Thymus (tissue), 11 donors: ENCODE data around the gene LAMB1. TPM values are rescaled to one million over a fixed set of nuclear protein-coding genes. Genes with fewer than 3 reads are reported as not detected.

Source experiments
- DNase-seq, 9 donors: peaks; one replicate each; pipeline ENCODE4 v3.0.0-alpha.2; 2013; ENCODE audit warnings: low spot score in 9 of 9, low read depth in 6 of 9, missing footprints in 1 of 9
- H3K27ac ChIP-seq, 2 donors: one replicate each; pipeline ENCODE4 v1.5.1; 2013; ENCODE audit warnings: control low read depth in 1 of 2, low read depth in 1 of 2, low read length in 1 of 2, mild to moderate bottlenecking in 1 of 2, moderate library complexity in 1 of 2
- H3K27me3 ChIP-seq, 2 donors: one replicate each; pipeline ENCODE4 v1.5.1; 2013; ENCODE audit warnings: low read length in 1 of 2; ENCODE audit not compliant: control insufficient read depth in 2 of 2, insufficient read depth in 1 of 2
- H3K36me3 ChIP-seq, 2 donors: one replicate each; pipeline ENCODE4 v1.5.1; 2013; ENCODE audit warnings: low read length in 1 of 2, mild to moderate bottlenecking in 1 of 2, moderate library complexity in 1 of 2; ENCODE audit not compliant: control insufficient read depth in 2 of 2, insufficient read depth in 2 of 2
- H3K4me1 ChIP-seq, 2 donors: one replicate each; pipeline ENCODE4 v1.5.1; 2013; ENCODE audit warnings: low read length in 2 of 2; ENCODE audit not compliant: control insufficient read depth in 2 of 2, insufficient read depth in 2 of 2
- H3K4me3 ChIP-seq, 2 donors: one replicate each; pipeline ENCODE4 v1.5.1; 2013; ENCODE audit warnings: low read length in 2 of 2, control low read depth in 1 of 2, mild to moderate bottlenecking in 1 of 2
- H3K9me3 ChIP-seq, 2 donors: one replicate each; pipeline ENCODE4 v1.5.1; 2013; ENCODE audit warnings: low read length in 1 of 2, mild to moderate bottlenecking in 1 of 2; ENCODE audit not compliant: control insufficient read depth in 2 of 2, insufficient read depth in 1 of 2
- WGBS: extraction: QIAGEN DNeasy Blood & Tissue Kit; methylation state at CpG from one replicate; pipeline ENCODE4 v1.1.7; 2013; 5-methylcytosine and 5-hydroxymethylcytosine counted together
- polyA plus RNA-seq: library from polyadenylated mRNA; stranded (reverse); fragments of 200-250 nt; gene quantifications from one replicate; pipeline ENCODE4 v1.2.3, GENCODE V29; 2013
- total RNA-seq: library from RNA; stranded (reverse); fragments of 120-200 nt; gene quantifications from one replicate; pipeline ENCODE4 v1.2.4, GENCODE V29; 2013
- donor health status: healthy.

The LAMB1 gene
- total and polyA plus RNA-seq, 2 donors, result 33.4 to 251 TPM

DNA sequence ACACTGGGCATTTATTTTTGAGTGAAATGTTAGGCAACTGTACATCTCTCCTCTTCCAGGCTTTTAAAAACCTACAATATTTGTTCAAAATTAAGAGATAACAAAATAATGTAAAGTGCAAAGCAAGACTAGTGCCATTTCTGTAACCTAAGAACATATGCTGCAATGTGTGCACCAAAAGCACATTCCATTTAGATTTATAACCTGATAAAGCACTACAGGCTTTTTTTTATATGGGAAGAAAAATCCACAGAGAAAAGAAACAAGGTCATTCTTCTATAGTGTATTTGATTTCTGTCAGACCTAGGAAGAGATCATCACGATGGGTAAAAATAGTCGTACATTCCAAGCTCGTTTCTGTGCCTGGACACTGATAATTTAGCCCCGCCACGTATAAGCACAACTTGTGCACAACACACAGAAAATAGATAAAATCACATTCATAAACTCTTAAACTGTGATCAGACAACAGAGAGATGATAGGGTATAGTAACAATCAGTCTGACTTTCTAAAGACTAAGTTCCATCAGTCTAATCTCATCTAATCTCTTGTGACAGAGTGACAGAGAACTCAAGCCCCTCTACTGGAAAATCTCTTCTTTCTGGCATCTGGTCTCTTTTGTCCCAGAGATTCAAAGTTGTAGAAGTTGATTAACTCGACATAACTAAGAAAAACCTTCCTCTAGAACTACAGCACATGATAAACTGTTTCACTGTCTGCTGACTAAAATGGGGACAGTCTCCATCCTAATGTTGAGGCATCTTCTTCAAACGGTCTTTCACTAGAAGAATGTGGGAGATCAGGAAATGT, 6.7 kb downstream of the LAMB1 start:
- Histone ChIP-seq H3K36me3 (no peaks in the 10 kb centered on the region), H3K9me3 (no peaks in the 10 kb centered on the region), H3K4me3 (no peak overlapping the region), H3K27me3 (peaks cover 0 to 24% of the 10 kb centered on the region in 2 donors), H3K4me1 (peaks cover 0 to 5% of the 10 kb centered on the region in 2 donors), H3K27ac (no peak overlapping the region)
- WGBS, result 90% methylated on average over 7 of the region's 7 CpGs
- no peak for DNase-seq

DNA sequence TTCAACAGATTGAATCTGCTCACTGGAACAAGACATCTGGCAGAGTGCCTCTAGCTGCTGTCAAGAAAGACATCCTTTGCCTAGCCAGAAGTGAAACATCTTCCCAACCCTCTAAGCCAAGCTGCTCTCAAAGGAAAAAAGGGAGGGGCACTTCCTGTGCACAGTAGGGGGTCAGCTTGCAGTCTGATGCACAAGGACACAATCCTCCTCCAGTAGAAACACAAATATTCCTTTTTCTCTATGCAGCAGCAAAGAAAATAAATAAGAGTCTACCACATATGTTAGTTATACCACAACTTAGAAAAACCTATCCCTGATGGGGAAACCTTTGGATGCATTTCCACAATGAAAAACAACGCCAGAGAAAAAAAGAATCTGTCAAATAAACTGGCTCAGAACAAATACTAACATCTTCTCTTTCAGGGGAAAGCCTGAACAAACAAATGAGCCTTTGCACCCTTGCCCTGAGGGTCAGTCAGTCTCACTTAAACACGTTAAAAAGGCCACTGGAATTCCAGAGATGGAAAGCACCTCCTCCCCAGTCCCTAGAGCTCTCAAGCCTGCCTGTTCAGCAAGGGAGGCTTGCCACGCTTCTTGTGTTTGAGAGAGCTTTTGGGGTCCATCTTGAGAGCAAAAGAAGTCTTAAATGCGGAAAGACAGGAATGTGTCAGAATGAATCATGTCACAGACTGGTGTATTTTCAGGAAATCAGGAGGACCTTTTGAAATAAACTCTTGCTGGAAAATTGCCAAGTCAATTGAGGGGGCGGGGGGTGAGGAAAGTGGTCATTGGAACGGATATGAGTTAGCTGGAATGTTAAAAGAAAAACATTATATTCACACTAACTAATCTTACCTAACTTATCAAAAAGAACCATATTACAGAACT, 7.5 kb downstream of the LAMB1 start:
- peaks cover 0 to 16% of the 10 kb centered on the region in 2 donors for H3K27me3 ChIP-seq
- H3K36me3 ChIP-seq, result no peaks in the 10 kb centered on the region
- H3K4me1 ChIP-seq, result no peaks in the 10 kb centered on the region
- no peak for DNase-seq
- no peaks in the 10 kb centered on the region for H3K9me3 ChIP-seq
- peak overlapping the region in 1 of 2 donors; percentile 15 for H3K27ac ChIP-seq
- WGBS, result 69% methylated on average over 6 of the region's 6 CpGs
- H3K4me3 ChIP-seq, result no peak overlapping the region

DNA sequence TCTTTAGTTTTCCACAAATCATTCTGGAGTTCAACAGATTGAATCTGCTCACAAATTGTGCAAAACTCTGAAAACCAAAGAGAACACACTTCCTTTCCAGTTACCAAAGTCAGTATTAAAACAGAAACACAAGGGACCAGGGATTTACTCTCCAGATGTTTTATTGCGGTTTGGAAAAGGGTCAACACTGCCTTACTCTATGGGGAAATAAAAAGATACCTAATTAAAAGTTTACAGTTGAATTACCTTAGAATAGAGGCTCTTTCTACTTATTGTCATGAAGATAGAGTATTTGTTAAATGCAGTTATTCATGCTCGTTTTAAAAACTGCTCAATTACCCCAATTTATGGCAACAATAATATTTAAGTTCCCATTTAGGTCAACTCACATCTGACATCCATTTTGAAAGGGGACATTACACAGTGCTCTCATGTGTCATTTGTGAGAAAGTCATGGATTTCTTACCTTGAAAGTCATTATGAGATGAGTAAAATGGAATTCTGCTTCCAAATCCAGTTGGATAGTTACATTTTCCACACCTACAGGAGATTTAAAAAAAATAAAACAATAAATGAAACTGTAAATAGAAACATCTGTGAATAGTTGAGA, 8.4 kb downstream of the LAMB1 start:
- Histone ChIP-seq H3K4me1 (no peaks in the 10 kb centered on the region), H3K27ac (no peak overlapping the region), H3K4me3 (no peak overlapping the region), H3K27me3 (peaks cover 0 to 9% of the 10 kb centered on the region in 2 donors), H3K9me3 (no peaks in the 10 kb centered on the region), H3K36me3 (no peaks in the 10 kb centered on the region)
- DNase-seq, result no peak
- WGBS, result 89% methylated on average over 2 of the region's 2 CpGs

DNA sequence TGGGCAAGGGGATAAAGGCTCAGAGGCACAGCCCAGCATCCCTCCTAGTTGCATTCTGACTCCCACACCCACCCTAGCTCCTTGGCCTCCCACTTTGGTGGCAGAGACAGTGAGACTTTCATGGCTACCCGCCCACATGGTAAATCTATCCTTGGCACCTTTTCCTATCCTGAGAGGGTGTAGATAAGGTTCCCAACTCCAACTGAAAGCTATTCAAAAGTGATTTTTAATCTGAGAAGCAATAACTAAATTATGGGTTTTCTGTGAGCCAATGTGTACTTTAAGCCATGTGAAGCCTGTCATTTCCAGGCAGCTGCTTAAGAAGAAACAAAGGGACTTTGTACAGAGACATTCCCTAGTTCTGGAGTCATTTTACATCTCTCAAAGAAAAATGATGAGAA, 9.1 kb downstream of the LAMB1 start:
- H3K27ac ChIP-seq, result no peak overlapping the region
- DNase-seq, result no peak
- no peaks in the 10 kb centered on the region for H3K36me3 ChIP-seq
- H3K9me3 ChIP-seq, result no peaks in the 10 kb centered on the region
- no peaks in the 10 kb centered on the region for H3K4me1 ChIP-seq
- WGBS, result 98% methylated on average over 1 of the region's 1 CpG
- H3K27me3 ChIP-seq, result peaks cover 0 to 5% of the 10 kb centered on the region in 2 donors
- no peak overlapping the region for H3K4me3 ChIP-seq

DNA sequence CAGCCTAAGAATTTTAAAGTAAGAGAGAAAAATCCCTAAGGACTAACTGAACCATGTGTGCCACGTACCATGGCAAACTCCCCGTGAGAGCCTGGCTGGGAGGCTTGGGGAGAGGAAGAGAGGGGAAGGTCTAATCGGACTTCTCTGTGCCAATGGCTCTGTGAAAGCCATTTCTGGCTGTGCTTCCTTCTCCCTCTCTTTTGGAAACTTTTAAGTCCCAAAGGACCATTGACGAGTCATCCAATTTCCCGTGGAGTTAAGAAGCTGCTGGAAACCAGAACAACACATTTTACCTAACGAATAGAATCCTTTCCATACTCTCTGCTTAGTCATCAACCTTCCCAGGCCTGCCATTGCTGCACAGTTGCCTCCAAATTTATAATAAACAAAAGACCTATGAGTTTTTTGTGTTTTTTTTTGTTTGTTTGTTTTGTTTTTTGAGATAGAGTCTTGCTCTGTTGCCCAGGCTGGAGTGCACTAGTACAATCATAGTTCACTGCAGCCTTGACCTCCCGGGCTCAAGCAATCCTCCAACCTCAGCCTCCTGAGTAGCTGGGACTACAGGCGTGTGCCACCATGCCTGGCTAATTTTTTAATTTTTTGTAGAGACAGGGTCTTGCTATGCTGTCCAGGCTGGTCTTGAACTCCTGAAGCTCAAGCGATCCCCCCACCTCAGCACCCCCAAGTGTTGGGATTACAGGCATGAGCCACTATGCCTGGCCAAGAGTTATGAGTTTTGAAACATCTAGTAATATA, 13.2 kb downstream of the LAMB1 start:
- H3K9me3 ChIP-seq, result no peaks in the 10 kb centered on the region
- DNase-seq, result no peak
- 96% methylated on average over 9 of the region's 9 CpGs for WGBS
- no peaks in the 10 kb centered on the region for H3K36me3 ChIP-seq
- H3K4me3 ChIP-seq, result no peak overlapping the region
- no peak overlapping the region for H3K27ac ChIP-seq
- H3K27me3 ChIP-seq, result no peaks in the 10 kb centered on the region
- no peaks in the 10 kb centered on the region for H3K4me1 ChIP-seq

DNA sequence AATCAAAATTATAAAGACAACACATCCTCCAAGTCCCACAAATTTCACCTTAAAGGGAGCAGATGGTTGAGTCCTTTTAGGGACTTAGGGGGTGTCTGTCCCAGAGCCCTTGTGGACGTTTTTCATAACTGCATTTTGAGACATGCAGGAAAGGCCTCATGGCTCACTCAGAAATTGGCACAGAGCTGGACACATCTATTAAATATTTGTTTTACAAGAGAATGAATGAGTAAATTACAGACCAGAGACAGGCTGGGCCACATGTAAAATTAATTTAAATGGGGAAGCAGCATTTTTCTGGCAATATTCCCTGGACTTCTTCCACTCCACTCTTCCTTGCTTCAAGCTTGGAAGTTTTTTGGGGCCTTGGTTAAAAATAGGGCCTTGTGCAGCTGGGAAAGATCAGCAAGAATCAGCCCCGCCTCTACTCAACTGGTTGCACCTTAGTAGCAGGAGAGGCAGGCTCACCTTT, 20.0 kb downstream of the LAMB1 start:
- Histone ChIP-seq H3K9me3 (no peaks in the 10 kb centered on the region), H3K4me3 (no peak overlapping the region), H3K27me3 (no peaks in the 10 kb centered on the region), H3K4me1 (no peaks in the 10 kb centered on the region), H3K36me3 (no peaks in the 10 kb centered on the region), H3K27ac (no peak overlapping the region)
- 79% methylated on average over 2 of the region's 2 CpGs for WGBS
- DNase-seq, result no peak

DNA sequence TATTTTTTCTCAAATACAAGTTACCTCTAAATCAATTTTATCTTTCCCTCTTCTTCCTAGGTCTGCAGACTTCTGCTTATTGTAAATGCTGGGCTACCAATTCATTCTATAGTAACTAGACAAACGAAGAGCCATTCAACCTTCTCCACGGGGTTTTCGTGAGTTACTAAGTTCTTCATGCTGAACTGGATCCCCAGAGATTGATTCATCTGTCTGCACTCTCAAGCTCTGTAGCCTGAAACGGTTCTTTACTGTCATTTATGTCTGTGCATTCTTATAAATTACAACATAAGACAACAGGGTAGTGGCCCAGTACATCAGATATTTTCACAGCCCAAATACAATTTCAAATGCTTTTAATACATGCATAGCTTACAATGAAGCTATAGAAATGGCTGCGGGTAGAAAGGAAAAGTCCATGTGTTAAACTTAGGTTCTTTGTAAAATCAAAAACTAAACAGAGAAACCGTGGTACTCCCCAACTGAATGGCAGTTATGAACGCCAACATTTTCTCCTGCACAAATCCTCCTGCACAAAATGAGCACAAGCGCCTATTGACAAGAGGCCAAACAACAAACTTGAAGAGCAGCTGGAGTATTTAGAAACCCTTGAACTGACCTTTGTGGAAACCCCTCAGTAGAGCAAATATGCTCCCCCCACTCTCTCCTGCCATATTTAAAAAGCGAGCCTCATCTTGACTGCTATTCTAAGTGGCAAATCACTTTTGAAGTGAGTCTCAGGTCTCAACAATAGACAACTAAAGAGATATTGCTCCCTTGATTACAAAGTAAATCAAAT, 20.7 kb downstream of the LAMB1 start:
- DNase-seq, result no peak
- no peaks in the 10 kb centered on the region for H3K36me3 ChIP-seq
- no peaks in the 10 kb centered on the region for H3K27me3 ChIP-seq
- no peaks in the 10 kb centered on the region for H3K4me1 ChIP-seq
- H3K4me3 ChIP-seq, result no peak overlapping the region
- WGBS, result 93% methylated on average over 9 of the region's 9 CpGs
- H3K9me3 ChIP-seq, result no peaks in the 10 kb centered on the region
- no peak overlapping the region for H3K27ac ChIP-seq

DNA sequence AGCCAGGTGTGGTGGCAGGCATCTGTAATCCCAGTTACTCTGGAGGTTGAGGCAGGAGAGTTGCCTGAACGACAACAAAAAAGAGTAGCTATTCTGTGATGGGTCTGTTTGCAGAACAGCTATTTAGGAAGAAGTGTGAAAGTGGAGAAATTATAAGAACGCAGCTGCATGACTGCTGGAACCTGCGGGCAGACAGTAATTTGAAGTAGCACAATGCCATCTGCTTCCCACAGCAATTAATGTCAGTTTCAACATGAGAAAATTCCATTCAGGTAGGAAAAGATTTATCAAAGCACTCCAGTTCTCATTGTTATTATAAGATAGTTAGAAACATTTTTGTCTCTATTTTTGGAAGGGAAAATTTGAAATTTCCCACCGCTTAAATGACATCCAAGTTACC, 21.5 kb downstream of the LAMB1 start:
- no peaks in the 10 kb centered on the region for H3K4me1 ChIP-seq
- no peaks in the 10 kb centered on the region for H3K9me3 ChIP-seq
- no peaks in the 10 kb centered on the region for H3K27me3 ChIP-seq
- no peaks in the 10 kb centered on the region for H3K36me3 ChIP-seq
- 82% methylated on average over 4 of the region's 4 CpGs for WGBS
- H3K27ac ChIP-seq, result peak overlapping the region in 1 of 2 donors; percentile 31
- no peak for DNase-seq
- H3K4me3 ChIP-seq, result no peak overlapping the region
